GM19452 (cell line): ENCODE data around the gene FADS2.
A peak's percentile ranks its signal among the peaks of the same experiment; 100 is the strongest.

ENCODE experiments used
- ATAC-seq: cut with Tn5 transposase; IDR thresholded peaks from one replicate; pipeline ENCODE4 v1.9.1; 2021; ENCODE audit not compliant: unreplicated experiment

Gene FADS2

DNA sequence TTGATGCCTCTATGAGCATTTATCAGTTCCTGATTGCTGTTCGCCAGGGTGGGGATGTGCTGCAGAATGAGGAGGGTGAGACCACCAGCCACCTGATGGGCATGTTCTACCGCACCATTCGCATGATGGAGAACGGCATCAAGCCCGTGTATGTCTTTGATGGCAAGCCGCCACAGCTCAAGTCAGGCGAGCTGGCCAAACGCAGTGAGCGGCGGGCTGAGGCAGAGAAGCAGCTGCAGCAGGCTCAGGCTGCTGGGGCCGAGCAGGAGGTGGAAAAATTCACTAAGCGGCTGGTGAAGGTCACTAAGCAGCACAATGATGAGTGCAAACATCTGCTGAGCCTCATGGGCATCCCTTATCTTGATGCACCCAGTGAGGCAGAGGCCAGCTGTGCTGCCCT is 32.6 kb upstream of the FADS2 start:
- ATAC-seq: no peak

DNA sequence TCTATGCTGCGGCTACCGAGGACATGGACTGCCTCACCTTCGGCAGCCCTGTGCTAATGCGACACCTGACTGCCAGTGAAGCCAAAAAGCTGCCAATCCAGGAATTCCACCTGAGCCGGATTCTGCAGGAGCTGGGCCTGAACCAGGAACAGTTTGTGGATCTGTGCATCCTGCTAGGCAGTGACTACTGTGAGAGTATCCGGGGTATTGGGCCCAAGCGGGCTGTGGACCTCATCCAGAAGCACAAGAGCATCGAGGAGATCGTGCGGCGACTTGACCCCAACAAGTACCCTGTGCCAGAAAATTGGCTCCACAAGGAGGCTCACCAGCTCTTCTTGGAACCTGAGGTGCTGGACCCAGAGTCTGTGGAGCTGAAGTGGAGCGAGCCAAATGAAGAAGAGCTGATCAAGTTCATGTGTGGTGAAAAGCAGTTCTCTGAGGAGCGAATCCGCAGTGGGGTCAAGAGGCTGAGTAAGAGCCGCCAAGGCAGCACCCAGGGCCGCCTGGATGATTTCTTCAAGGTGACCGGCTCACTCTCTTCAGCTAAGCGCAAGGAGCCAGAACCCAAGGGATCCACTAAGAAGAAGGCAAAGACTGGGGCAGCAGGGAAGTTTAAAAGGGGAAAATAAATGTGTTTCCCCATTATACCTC is 32.1 kb upstream of the FADS2 start:
- ATAC-seq: no peak

DNA sequence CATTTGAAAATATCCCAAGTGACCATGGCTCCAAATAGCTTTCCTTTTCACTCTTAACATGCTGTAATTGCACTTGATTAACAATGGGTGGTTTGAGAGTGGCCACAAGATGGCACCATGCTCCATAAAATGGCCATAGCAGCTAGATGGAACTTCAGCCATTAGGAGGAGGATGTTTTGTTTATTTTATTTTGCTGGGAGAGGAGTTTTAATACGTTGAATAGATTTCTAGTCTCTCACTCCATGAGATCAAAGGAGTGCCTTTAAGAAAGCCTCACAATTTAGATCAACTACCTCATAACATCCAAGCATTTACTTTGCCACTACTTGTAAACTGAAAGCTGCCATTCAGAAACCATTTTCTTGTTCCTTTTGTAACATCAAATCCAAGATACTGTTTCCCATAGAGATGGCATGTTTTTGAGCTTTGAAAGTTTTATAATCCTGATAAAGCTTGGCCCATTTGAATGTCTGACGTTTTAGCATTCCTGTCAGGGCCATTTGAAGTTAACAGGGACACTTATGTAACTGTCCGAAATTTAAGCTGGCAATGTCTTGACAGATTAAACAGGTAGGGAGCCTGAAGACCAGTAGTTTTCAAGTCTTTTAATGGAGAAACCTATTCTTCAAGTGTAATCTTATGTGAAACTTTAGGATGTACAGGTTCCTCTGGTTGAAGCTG is 30.7 kb upstream of the FADS2 start:
- ATAC-seq: no peak

DNA sequence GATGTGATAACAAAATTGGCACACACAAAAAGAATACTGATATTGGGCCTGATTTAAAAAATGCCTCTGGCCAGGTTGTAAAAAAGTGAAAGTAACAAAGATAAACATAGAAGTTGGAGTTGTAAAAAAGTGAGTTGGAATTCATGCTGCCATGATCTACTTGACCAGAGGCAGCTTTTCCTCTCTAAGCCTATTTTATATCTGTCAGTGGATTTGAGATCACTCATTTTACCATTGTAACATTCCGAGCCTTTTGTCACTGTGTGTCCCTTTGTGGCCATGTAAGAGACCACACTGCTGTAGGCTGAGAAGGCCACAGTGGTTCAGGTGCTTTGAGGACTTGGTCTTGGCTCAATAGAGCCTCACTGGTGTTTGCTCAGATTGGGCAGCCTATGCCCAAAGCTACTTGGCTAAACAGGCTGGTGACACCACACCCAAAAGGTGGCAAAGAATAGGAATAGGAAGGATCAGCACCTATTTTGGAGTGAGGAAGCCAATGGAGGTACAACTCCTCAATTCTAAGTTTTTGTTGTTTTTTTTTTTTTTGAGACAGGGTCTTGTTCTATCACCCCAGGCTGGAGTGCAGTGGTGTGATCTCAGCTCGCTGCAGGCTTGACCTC is 28.3 kb upstream of the FADS2 start:
- no peak for ATAC-seq

DNA sequence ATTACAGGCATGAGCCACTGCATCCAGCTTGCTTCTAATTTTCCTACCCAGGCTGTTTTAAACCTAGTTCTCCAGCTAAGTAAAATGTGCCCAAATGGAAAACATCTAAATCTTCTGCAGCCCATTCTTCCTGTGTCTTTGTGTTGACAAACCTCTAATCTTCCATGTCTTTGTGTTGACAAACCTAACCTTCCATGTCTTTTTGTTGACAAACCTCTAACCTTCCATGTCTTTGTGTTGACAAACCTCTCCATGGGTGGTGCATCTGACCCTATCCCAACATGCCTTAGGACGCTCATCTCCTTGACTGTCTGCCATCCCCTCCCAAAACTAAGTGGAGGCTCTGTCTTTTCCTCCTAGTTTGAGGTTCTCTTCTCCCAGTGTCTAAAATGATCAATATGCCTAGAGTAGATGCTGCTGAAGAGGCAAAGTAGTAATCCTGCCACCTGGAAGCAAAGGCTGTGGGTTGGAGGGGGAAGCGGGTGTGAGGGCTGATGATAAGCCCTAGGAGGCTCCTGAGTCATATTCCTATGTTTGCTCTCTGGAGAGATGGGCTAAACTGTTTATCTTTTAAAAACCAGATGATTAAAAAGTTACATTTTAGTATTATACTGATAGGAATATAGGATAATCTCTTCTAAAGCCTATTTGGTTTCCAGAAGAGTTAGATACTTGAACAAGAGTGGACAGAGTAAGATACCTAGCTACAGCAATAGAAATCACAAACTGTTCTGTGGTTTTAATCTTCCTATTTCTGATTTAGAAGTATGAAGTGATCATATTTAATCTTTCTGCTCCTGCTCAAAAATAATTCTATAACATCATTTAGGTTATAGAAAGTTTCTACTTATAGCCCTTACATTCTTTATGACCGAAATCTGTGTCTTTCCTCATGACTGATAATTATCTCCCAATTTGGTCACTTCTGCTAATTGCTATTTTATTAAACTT is 27.5 kb upstream of the FADS2 start:
- ATAC-seq: no peak

DNA sequence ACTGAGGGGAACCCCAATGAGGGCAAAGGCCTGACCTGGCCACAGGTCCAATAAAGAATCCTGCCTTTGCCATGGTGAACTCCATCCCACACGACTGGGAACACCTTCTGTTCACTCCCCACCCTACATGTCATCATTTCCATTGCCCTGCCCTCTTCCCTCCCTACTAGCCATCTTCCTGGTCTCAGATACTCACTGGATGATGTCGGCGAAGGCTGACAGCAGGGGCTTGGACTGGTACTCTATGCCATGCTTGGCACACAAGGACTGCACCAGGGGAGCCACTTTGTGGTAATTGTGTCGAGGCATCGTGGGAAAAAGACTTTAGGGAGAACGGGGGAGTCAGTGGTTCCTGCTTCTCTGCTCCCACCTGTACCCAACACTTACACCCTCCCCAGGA is 25.5 kb upstream of the FADS2 start:
- no peak for ATAC-seq

DNA sequence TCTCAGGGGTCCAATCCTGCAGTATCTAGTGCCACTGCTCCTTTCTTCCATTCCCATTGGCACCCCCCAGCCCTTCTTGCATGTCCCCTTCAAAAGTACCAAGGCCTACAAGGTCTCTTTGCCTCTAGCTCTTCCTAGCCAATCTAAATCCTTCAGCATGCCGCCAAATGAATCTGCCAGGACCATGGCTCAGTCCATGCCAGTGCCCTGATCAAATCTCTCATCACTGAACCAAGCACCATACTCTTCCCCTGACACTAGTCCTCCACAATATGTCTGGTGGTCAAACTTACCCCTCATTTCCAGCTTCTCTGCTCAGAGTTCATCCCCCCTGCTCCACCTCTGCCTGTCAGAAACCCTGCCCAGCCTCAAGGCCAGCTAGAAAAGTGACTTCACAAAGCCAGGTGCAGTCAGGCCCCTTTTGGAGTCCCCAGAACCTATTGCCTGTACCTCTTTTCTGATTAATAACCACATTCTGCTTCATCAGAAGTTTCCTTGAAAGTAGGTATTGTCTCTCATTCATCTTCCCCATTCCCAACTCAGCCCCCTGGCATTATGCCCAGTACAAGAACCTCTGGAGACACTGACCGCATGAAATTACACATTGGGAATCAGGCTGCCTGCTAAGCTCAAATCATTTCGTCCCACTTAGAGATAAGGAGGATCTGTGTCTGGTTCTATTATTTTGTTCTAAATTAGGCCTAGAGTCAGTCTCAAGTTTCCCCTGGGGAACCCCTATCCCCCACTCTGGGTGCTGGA is 24.0 kb upstream of the FADS2 start:
- no peak for ATAC-seq

DNA sequence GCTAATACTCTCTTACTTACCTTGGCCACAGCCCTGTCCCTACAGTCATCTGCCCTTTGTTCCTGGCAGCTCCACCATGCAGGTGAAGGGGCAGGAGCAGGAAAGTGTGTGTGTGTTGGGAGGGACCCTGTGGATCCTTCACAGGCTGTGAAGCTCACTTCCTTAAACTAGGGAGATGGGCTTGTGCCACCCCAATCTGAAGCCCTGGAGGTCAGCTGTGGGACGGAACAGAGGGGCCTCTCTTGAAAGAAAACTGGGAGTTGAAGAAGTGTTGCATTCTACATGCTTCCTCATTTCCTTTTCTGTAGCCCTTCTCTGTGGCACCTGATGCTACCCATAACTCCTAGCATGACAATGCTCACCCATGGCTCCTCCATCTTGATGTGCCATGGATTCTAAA is 23.0 kb upstream of the FADS2 start:
- no peak for ATAC-seq

DNA sequence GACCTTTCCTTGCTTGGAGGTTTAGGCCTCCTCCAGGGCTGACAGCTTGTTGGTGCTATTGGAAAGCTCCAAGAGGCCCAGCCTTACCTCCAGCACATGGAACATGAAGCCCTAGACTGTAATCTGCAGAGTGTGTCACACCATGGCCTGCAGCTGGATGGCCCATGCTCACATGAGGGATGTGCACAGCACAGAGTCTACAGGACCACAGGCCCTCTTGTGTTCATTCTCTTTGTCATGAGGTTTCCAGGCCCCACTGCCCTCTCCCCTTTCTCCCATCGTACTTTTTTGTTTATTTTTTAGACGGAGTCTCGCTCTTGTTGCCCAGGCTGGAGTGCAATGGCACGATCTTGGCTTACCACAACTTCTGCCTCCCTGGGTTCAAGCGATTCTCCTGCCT is 21.3 kb upstream of the FADS2 start:
- ATAC-seq: no peak

DNA sequence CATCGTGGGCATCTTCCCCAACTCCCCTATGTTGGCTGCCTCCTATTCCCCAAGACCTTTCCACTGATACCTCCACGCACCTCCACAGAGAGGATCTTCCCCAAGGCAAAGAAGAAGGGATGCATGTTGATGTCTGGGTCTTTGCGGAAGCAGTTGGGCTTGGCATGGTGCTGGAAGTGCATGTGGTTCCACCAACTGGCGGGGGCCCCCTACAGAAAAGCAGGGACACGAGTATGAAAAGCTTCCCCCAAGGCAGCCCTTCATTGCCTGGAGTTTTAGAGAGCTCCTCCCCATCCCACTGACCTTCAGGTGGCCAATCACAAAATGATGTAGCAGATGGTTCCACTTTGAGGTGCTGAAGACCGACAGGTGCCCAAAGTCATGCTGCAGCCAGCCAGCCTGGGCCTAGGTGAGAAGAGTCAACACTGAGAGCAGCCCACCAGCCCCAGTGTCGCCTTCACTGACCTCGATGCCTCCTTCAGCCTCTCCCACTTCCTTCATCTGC is 17.4 kb upstream of the FADS2 start:
- ATAC-seq: no peak

DNA sequence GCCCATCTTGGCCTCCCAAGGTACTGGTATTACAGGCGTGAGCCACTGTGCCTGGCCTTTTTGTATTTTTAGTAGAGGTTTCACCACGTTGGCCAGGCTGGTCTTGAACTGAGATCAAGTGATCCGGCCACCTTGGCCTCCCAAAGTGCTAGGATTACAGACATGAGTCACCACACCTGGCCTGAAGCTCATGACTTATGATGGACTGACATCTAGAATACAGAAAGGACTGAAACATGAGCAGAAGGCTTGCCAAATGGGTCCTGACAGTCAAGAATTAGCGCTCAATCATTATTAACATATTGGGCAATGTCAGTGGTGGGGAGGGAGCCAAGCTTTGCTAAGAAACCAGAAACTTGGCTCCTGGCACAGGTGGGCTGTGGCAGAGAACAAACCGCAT is 16.3 kb upstream of the FADS2 start:
- no peak for ATAC-seq

DNA sequence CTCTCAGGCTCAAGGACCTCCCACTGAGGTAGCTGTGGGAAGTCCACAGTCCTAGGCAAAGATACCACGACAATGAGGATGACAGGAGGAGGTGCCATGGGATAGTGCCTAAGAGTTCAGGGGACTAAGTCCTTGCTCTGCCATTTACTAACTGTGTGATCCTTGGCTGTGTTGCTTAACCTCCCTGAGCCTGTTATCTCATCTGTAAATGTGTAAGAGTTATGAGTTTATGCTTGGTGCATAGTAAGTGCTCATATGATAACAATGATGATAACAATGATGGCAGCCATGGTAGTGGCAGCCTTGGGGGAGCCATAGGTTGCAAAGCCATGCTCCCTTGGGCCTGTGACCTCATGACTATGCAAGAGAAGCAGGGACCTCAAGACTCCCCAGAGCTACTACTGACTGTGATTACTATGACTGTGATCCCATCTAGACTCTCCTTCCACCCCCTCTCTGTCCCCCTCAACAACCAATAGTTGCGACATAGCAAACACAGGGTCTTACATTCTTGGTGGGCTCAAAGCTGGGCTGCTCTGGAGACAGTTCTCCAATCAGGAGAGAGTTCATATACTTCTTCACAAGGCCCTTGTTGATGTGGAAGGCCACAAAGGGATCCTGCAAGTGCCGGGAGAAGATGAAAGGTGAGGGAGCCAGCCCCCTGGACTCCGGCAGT is 15.2 kb upstream of the FADS2 start:
- ATAC-seq: no peak

DNA sequence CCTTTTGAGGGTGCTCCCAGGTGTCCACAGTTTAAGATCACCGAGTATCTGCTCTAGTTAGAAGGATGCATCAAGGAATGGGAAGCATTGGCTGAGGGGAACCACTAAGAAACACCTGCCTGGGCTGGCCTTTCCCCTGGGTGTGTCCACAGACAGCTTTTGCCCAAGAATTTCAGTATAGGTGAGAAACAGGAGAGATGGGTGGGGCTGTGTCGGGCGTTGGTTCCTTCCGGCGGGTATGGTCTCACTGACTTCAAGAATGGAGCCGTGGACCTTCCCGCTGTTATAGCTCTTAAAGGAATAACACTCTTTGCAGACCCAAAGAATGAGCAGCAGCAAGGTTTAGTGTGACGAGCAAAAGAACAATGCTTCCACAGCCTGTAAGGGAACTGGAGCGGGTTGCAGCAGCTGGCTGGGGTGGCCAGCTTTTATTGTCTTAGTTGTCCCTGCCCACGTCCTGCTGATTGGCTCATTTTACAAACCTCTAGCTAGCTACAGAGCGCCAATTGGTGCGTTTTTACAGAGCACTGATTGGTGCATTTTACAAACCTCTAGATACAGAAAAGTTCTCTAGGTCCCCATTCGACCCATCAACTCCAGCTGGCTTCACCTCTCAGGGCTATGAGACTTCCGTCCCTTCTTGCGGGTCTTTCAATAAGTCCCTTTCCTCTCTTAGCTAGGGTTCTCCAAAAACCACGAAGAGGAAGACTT is 13.7 kb upstream of the FADS2 start:
- ATAC-seq: no peak

DNA sequence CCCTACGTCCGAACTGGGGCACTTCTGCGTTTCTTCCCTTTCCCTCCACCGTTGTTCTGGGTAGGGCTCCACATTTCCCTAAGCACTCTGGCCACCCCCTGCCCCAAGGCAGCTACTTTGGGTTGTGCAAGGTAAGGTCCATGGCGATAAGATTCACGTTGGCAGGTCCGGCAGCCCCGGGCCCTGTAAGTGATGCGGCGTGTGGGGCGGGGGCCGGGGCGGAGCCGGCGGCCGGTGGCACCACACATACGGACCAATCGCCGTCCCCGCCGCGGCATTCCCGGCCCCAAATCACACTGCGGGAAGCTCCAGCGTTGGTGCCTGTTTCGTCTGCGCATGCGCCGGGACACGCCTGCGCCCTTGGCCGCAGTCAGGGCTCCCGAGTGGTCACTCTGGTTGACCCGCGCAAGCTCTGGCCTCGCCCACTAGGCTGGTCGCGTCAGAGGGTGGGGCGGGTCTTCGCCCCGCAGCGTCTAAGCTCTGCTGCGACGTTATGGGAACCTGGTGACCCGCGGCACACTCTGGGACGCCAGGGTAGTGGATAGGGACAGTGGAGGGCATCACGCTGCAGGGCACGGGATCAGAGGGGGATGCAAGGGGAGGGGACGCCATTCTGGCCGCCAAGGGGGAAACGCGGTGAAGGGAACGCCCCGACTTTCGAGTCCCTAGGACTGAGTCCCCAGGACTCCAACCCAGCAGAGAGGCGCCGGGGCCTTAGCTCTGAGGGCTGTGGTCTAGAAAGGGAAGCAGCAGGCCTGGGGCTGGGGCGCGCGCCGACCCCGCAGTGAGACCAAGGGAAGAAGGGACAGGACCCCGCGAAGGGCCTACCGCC is 12.9 kb upstream of the FADS2 start:
- ATAC-seq: peak; percentile 51

DNA sequence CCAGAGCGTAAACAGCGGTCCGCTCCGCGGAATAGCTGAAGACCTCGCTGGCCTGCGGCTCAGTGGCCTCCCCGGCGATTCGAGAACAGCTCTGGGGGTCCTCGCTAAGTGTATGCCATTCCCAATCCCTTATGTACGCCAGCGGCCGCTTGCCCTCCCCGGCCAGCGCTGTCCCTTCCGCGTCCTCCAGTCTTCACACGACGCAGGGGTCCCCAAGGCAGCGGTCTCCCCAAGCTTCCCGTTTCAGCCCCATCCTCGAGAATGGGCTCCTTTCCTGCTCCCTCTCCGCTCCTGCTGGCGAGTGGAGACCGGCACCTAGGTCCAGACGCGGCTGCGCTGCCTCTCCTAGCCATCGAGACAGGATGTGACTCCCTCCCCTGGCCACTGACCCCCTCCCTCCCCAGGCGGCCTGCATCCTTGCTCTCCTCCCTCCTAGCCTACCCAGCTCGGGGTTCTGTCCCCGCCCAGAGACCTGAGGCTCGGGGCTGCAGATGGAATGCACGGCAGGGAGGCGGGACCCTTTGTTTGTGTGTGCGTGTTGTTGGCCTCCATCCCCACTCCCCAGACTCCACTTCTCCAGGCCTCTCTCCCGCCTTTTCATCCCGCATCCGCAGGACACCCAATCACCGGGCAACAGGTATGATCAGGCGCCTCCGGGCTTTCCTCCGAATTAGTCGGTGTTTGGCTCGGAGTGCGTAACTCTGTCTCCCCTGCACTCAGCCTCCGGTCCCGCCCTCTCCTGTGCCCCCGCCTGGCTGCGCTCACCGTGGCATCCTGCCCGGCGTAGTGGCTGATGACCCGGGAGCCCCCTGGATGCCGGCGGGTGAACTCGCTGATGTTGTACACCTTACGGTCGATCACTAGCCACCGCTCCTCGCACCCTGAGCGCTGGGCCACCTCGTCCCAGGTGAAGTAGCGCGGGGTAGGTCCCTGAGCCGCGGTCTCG is 12.0 kb upstream of the FADS2 start:
- ATAC-seq: peak; percentile 42

DNA sequence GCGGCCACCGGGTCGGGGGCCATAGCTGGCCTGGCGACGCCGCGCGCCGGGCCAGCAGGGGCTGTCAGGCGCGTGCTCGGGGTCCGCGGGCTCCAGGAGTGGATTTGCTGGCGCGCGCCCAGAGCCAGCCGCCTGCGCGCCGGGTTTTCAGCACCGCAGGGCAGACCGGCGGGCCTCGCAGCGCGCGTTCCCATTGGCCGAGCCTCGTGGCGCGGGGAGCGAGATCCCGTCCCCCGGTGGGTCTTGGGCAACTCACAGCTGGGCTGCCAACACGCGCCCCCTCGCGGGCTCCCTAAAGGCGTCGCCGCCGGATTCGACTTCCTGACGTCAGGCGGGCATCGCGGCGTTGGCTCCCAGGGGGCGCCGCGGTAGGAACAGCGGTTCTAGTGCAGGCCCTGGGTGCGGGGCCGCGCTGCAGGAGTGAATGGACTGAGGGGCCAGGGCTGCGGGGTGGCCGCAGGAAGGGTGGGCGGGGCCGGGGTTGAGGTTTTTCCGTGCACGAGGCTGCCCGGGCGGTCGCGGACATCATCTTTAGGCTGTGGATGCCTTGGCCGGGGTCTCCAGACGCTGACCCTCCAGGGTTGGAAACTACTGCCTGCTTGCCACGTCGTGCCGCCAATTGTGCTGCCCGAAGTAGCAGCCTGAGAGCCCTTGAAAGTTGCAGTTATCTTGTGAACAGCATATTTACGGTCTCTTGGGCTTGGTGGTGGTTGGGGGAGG is 11.2 kb upstream of the FADS2 start, which contains the start of gene FADS1:
TSS of gene FADS1 (minus strand) at position 268 of the 720 bp plus-strand sequence. CDS start at position 194, 74 bp downstream.
- peak; percentile 48 for ATAC-seq
